NCI-H748 (cell line): Measurements from ENCODE around the gene DHX30.

Source experiments
- DNase-seq: peaks from one replicate; lab custom pipeline; 2025; ENCODE audit not compliant: unreplicated experiment; lab: John Stamatoyannopoulos, UW

Gene DHX30

DNA sequence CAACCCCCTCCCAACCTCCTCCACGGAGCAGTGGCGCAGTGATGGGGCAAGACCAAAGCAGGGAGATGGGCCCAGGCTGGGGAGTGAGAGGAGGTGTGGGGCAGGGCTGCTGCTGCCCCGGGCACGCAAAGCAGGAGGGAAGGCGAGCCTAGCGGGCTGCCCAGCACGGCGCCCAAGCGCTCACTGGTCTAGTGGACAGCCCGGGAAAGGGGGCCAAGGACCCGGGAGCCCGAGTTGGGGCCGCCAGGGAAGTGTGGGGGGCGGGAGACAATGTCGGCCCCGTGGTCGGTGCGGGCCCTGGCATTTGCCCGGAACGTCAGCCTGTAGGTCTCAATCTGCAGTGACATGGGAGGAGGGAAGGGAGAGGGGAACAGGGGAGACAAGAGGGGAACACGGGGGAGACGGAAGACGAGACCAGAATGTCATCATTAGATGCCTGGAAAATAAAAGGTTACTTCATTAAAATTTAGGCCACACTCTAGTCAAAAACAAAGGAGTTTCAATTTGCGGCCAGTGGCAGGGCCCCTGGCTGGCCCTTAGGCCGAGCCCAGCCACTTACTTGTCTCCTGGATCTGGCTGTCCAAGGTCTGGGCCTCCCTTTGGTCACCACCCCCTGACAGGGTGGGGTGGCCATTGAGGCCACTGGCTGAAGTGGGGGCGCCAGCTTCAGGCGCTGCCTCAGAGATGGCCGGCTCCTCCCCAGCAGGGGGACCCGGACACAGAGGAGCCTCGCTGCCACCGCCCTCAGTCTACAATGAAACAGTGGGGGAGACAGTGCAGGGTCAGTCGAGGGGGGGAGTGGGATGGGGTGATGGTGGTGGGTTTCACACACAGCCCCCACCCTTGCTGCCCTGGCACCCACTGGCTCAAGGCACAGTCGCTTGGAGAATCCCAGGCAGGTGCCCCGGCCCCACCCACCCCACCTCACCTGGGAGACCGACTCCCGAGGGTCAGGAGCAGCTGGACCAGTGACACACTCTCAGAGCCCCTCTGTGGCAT is 50.0 kb downstream of the DHX30 start:
- DNase-seq: no peak

- DNase-seq: no peak
Measured at GRCh38 chr3:47854267-47854666, 51.3 kb downstream of the DHX30 start.

DNA sequence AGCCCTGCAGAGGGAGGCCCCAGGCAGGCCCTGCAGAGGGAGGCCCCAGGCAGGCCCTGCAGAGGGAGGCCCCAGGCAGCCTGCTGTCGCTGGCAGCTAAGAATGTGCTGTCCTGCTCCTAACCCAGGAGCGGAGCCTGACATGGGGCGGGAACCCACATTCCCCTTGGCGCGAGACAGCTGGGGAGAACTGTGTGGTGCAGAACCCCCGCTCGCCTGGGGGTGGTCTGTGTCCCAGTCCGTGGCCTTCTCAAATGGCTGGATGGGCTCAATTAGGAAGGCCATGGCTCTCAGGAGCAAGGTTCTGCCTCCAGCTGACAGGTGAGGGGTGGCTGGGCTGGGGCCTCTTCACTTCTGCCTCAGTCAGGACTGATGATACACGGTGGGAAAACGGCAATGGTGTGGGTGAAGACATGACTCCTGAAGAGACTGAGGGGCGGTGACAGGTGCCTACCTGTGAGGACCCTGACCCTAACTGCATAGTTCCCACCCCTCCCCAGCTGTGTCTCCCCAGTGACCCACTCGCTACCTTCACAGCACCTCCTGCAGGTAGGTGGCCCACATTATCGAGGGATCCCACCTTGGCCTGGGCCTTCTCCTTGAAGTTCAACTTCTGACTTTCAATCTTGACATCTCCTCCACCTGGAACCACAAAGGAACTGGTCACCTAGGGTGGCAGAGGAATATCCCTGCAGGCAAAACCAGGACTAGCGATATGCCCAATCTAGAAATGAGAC is 52.0 kb downstream of the DHX30 start:
- no peak for DNase-seq

DNA sequence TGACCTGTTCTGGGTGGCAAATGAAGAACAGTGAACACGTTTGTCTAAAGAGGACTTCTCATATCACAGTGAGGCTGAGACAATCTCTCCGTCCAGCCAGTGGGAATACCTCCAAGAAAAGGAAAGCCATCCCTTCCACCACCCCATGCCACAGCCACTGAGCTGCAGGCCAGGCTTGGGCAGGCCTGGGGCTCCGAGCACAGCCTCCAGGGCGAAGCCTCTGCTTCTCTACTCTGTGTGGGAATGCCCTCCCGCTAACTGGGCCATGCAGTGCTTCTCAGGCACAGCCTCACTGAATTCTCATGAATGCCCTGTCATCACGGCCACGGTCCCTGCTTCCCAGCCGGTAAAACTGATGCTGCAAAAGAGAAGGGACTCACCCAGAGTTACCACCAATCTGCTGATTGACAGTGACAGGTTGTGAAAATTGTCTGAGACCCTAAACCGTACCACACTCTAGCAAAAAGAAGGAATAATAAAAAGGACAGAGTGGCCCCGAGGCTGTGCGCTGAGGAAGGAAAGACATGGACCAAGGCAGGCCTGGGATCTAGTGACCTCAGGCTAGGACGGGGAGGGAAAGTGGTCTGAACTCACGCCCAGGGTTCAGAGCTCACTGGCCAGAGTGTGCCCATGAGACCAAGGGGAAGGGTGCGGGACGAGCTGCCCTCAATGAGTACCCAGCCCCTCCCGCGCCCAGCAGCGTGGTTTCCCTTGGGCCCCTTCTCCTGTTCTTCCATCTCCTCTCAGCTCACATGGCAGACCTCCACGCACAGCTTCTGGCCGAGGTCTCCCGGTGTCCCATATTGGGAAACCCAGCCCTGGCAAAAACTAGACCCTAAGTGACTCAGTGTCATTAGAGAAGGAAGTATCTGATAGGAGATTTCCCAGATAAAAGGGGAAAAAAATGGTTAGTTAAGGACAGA is 52.8 kb downstream of the DHX30 start:
- no peak for DNase-seq

DNA sequence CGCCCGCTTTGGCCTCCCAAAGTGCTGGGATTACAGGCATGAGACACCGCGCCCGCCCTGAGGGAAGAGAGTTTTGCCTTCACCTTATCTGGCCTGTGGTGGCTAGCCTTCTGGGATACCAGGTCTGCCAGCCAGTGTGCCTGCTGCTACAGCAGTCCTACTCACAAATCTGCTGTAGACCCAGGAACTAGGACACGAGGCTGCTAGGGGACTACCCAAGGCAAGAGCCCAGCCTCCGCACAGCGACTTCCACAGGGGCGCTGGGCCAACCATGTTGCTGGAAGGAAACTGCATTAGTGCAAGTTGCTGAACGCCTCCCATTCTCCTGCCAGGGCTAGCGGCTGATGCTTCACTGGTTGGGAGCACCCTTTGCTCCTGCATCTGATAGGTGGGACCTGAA is 53.7 kb downstream of the DHX30 start:
- no peak for DNase-seq

- no peak for DNase-seq
Measured at GRCh38 chr3:47857151-47857550, 54.2 kb downstream of the DHX30 start.

- no peak for DNase-seq
Measured at GRCh38 chr3:47859956-47860605, 57.1 kb downstream of the DHX30 start.

GRCh38 chr3:47863391-47864128 is 60.6 kb downstream of the DHX30 start:
- DNase-seq: no peak

DNA sequence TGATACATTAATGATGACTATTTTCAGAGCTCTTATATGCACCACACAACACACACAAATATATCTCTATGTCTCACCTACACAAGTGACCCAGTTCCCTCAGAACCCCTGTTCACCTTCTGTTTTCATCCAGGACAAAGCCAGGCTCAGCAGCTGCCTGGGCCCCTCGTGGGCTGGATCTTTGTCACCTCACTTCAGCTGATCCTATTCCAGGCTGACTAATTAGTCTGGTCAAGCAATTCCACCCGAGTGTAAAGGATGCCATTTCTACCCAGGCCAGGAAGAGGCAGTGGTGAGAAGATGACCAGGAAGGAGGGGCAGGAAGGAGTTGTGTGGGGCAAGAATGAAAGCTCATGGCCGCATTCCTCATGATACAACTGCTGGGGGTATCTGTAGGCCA is 62.3 kb downstream of the DHX30 start:
- DNase-seq: no peak

DNA sequence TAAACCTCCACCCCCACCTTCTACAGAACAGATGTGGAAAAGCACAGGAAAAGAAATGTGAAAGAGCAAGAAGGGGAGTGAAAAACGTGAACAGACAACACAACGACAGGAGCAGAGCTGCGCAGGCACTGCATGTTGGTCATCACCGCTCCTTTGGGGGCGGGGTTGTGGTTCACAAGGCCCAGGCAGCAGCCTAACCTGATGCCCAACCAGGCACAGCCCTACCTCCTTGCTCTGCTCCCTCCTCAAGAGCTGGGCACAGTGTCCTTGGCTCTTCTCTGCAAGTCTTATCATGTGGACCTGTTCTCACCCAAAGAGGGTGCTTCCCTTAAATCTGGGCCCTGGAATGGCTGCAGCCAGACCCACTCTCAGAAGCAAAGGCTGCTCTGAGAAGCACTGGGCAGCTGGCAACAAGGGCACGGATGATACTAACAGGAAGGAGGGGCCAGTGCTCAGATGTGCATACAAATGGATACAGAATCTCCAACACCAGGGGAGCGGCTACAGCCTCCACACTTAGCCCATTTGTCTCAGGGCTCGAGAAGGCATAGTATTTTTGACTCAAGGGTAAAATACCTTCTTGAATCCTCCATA is 64.6 kb downstream of the DHX30 start:
- DNase-seq: no peak

DNA sequence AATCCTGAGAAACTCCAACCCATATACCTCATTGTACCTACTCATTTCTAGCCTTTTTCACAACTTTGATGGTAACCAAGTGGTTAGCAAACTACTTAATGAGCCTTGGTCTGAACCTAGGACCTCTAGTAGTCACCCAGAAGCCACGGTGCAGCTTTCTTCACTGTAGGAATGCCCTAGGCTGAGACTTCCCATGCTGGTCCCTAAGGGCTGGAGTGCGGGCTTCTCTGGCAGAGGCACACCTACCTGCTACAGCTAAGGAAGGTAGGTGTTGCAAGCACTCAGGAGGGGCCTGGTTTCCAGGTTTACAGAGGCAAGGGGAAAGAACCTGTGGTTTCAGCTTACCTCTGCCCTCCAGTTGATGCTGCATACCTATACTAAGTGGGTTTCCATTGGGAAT is 65.4 kb downstream of the DHX30 start:
- DNase-seq: no peak

DNA sequence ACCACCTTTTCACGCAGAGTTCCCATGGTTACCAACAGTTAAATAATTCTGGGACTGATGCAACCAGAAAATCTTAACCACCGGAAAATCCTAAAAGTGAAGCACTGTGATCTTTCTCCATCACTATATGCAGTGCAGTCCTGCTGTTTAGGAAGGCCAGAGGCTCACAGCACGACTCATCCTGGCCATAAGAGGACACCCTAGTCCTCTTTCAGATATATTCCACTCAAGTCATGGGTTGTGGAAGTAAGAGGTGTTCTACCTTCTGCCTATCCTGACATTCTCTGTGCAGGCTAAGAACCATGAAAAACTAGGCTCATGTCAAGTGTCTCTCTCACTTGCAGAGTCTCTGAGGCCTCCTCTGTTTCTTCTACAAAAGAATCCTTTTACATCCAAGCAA is 67.2 kb downstream of the DHX30 start:
- no peak for DNase-seq

GRCh38 chr3:47870702-47871260 is 67.8 kb downstream of the DHX30 start:
- DNase-seq: no peak

- DNase-seq: no peak
Measured at GRCh38 chr3:47871389-47871788, 68.5 kb downstream of the DHX30 start.

DNA sequence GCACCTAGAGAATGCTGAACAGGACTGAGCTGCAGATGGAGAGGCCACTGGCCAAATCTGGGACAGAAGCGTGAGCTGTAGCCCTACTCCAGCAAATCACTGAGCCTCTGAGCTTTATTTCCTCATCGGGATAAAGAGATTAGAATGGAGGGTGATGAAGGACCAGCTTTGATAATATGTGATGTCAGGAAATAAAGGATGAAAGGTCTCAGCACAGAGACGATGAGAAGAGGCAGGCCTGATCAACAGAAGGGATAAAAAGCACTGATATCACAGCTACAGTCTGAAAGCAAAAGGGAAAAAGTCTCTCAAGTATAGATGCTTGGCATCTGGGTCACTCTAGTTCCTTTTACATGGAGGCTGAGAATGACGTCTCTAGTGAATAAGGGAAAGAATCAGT is 70.0 kb downstream of the DHX30 start:
- no peak for DNase-seq

DNA sequence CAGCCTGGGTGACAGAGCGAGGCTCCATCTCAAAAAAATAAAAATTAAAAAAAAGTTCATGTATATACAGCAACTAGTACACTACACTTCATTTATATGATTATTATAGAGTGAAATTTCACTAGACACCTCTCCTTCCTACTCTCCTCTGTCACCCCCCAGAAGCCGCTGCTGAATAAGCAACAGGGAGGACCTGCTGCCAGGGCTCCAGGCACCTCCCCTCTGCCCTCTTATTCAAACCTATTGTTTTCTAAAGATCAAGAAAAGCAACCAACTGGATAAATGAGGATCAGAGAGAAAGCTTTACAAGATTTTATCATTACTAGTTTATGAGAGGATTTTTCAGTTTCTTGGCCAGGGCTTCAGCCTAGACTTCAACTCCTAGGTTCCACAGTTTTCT is 71.5 kb downstream of the DHX30 start:
- no peak for DNase-seq

GRCh38 chr3:47874913-47875312 is 72.0 kb downstream of the DHX30 start:
- no peak for DNase-seq

DNA sequence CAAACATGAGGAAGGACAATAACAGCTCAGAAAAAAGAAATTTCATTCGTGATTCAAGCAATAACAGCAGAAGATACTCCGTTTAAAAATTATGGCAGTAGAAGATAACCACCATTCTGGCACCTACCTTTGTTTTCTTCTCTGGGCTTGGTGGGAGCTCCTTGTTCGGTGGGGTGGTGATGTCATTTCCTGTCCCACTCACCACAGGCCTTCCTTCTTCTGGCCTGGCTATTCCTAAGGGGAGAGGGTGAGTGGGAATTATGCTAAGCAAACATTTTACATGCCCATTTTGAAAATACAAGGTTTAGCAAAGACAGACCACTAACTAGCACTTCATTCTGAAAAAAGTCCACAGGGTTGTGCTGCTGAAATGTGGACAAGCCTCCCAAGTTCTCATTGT is 74.4 kb downstream of the DHX30 start:
- no peak for DNase-seq

- DNase-seq: no peak
Measured at GRCh38 chr3:47877719-47878118, 74.8 kb downstream of the DHX30 start.
